AG10803 (cell line): ENCODE data around the gene FBXL7.

ENCODE experiments used
- DNase-seq: peaks from one replicate; pipeline ENCODE4 v3.0.0; 2010; ENCODE audit warnings: low read depth
- H3K4me3 ChIP-seq: 2 replicates; pipeline ENCODE4 v1.5.1; 2011; ENCODE audit warnings: mild to moderate bottlenecking, low read length, control low read depth
- TF ChIP-seq, protein P1 (sequence below): conservative IDR thresholded peaks from 2 replicates; pipeline ENCODE4 v1.5.1; 2011; ENCODE audit warnings: mild to moderate bottlenecking, low read length, control low read depth, inconsistent platforms

FBXL7 gene

GRCh38 chr5:15682122-15682521 lies 182.1 kb downstream of the FBXL7 start:
- no peak overlapping the region for H3K4me3 ChIP-seq
- DNase-seq = no peak
- TF ChIP-seq, protein P1, sequence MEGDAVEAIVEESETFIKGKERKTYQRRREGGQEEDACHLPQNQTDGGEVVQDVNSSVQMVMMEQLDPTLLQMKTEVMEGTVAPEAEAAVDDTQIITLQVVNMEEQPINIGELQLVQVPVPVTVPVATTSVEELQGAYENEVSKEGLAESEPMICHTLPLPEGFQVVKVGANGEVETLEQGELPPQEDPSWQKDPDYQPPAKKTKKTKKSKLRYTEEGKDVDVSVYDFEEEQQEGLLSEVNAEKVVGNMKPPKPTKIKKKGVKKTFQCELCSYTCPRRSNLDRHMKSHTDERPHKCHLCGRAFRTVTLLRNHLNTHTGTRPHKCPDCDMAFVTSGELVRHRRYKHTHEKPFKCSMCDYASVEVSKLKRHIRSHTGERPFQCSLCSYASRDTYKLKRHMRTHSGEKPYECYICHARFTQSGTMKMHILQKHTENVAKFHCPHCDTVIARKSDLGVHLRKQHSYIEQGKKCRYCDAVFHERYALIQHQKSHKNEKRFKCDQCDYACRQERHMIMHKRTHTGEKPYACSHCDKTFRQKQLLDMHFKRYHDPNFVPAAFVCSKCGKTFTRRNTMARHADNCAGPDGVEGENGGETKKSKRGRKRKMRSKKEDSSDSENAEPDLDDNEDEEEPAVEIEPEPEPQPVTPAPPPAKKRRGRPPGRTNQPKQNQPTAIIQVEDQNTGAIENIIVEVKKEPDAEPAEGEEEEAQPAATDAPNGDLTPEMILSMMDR = no peak

- no peak overlapping the region for H3K4me3 ChIP-seq
- DNase-seq = peak; percentile 50
- TF ChIP-seq, protein P1 = no peak
Measured at GRCh38 chr5:15682566-15682965, 182.6 kb downstream of the FBXL7 start.

DNA sequence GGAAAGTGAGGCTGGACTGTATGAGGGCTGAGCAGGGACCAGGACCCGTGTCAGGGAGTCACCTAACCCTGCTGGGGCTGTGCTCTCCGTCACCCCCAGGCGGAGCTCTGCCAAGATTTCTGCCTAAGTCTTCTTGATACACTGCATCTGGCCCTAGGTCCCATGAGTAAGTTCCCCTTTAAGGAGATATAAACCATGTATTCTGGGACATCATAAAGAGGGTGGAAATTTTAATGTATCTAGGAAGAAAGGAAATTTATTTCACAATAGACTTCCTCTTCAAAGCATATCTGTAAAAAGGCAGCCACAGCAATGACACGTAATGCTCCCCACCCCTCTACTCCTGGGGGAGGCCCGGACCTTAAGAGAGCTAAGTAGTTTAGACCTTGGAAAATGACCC lies 183.4 kb downstream of the FBXL7 start:
- no peak overlapping the region for H3K4me3 ChIP-seq
- no peak for DNase-seq
- TF ChIP-seq, protein P1 = no peak

- no peak overlapping the region for H3K4me3 ChIP-seq
- no peak for DNase-seq
- TF ChIP-seq, protein P1 = no peak
Measured at GRCh38 chr5:15687401-15687800, 187.4 kb downstream of the FBXL7 start.

DNA sequence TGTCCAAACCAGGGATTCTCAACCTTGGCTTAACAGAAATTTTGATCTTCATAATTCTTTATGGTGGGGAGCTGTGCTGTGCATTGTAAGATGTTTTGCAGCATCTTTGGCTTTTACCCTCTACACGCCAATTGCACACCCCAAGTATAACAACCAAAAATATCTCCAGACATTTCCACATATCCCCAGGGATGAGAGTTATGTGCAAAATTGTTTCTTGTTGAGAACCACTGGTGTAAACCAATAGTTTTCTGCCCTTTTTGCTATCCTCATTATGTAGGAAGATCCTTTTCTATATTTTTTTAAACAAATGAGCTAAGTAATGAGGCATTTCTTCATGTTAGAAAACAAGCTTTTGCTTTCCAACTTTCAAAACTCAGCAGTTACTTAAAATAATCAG lies 189.9 kb downstream of the FBXL7 start:
- no peak overlapping the region for H3K4me3 ChIP-seq
- TF ChIP-seq, protein P1 = no peak
- DNase-seq = no peak

DNA sequence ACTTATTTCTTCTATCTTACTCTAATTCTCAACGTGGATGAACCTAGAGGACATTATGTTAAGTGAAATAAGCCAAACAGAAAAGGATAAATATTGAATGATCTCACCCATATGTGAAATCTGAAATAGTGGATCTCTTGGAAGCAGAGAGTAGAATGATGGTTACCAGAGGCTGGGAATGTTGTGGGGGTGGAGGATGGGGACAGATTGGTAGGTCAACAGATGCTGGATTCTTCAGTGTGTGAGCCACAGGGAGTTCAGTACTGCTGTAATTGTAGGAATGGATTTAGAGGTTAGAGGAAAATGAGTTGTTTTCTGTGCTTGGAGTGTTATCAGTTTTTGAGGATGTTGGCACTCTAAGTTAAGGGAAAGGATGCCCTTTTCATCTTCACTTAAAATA lies 190.6 kb downstream of the FBXL7 start:
- TF ChIP-seq, protein P1 = no peak
- DNase-seq = peak; percentile 80
- no peak overlapping the region for H3K4me3 ChIP-seq

DNA sequence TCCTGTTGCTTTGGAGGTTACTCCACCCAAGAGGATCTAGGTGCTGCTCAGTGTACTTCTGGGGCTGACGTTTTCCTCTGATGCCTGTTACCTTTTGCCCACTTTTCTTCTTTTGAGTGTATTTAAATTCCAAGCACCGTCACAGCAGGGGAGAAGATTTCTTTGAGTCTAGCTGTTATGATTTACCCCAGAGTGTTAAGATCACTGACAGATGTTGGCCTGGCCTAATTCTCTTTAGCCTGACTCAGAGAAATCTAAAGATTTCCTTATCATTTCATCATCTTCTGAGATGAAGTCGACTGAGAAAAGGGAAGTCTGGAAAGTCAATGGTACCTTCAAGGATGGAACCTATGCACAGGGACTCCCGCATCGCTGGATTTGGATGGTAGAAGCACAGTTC lies 191.5 kb downstream of the FBXL7 start:
- DNase-seq = peak; percentile 89
- H3K4me3 ChIP-seq = no peak overlapping the region
- TF ChIP-seq, protein P1 = no peak
